Activated effector memory CD4-positive, alpha-beta T cell treated with anti-CD3 and anti-CD28 coated beads, Interleukin-2, amount 50 U/mL, for 16 hours (primary cell): ENCODE measurements around the gene ENPP7.

ENCODE experiments used
- DNase-seq: peaks from one replicate; pipeline ENCODE4 v3.0.0-alpha.2; 2020

The ENPP7 gene

DNA sequence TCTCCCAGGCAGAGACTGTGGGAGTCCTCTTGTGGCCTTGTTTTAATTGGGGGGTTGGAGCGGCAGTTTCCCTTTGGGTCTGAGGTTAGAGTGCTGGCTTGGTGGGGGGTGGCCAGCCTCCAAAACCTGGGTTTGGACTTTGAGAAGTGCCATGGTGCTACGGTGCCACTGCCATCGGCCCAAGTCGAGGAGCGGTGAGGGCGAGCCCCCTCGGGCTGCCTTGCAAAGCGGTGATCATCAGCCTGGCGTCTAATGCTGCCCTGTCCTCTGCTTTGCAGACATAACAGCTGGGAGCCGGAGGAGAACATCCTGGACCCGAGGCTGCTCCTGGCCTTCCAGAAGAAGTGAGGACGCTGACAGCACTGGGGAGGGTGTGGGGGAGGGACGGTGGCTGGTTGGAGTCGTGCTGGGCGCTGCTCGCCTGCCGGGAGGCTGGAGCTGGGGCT is 48.4 kb downstream of the ENPP7 start:
- no peak for DNase-seq

DNA sequence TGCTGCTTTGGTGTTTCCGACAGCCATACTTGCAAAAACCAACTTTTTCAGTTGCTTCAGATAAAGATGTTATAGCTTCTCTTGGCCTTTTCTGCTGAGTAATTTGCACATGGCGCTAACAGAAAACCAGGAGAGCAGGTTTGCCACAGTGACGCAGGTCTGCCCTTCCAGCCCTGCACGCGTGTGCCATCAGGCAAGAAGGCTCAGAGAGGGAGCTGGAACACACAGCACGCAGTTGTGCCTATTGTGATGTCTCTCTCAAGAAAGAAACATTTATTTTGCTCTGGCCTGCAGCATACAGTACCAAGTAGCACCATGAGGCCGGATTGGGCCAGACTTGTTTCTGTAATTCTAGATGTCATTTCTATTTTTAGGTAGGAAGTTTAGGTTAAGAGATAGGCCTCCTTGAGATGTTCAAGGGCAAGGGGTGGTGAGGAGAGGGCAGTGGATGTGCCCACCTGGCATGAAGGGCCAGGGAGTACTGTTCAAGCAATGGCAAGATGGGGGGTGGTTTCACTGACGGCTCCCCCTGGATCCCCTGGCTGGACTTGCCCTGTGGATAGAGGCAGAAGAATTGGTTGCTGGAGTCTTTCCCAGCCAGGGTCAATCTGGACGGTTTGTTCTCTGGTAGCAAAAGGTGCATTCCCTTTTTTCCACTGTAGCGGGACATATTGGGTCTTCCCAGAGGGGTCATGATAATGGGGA is 49.1 kb downstream of the ENPP7 start:
- DNase-seq: no peak

DNA sequence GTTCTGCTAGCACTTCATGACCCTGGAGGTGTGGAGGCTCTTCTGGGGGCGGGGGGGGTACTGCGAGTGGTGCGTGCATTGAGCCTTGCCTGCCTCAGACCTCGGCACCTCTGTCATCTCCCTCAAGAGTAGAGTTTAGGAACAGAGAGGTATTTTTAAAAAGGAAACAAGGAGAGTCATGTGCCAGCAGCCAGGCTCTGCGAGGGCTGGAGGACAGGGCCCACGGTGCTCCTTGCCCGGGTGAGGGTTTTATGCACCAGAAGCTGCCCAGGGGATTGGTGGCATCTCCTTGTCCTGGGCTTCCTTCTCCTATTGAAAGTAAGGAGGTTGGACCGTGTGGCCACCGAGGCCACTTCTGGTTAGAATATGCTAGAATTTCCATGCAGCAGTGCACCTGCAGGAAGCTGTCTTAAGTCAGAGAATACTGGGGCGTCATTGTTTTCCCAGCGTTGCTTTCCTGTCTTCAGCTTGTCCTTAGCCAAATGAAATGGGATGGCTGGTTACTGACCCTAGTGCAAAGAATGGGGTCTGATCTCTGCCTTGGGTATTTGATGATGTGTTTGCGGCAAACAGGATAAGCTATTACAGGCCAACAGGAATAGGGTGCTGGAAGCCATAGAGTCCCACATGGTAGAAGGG is 50.4 kb downstream of the ENPP7 start:
- no peak for DNase-seq

DNA sequence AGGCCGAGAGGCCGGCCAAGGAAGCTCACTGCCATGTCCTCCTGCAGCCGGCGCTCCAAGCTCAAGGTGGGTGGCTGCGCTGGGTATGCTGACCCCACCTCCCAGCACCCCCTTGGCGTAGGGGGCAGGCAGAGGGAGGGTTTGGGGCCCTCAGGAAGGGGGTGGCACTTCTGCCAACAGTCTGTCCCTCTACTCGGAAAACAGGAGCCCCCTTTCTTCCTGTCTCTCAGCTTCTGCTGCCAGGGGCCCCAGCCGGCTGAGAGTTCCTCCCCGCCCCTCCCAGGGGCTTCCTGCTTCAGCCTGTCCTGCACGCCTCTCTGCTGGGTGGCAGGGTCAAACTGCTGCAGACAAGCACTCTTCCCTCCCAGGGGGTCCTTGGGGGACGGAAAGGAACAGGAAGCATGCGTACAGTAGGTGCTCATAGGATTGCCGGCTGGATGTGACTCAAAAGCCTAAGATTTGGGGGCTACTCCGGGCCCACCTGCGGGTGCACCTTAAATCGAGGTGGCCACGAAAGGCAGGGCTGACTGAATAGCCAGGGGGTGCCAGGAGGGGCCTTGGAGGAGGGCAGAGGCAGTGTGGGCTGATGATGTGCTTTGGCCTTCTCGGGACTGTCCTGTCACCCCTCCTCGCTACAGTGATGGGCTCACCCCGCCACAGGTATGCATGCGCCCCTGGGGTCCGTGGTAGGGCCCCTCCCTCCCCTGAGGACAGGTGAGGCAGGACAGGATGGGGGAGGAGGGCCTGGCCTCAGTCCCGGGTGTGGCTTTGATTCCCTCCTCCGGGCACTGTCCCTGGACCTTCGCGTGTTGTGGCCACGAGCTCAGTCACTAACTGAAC is 51.2 kb downstream of the ENPP7 start:
- no peak for DNase-seq

DNA sequence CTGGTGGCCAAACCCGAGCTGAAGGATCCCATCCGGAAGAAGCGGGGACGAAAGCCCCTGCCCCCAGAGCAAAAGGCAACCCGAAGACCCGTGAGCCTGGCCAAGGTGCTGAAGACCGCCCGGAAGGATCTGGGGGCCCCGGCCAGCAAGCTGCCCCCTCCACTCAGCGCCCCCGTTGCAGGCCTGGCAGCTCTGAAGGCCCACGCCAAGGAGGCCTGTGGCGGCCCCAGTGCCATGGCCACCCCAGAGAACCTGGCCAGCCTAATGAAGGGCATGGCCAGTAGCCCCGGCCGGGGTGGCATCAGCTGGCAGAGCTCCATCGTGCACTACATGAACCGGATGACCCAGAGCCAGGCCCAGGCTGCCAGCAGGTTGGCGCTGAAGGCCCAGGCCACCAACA is 53.1 kb downstream of the ENPP7 start:
- DNase-seq: no peak

DNA sequence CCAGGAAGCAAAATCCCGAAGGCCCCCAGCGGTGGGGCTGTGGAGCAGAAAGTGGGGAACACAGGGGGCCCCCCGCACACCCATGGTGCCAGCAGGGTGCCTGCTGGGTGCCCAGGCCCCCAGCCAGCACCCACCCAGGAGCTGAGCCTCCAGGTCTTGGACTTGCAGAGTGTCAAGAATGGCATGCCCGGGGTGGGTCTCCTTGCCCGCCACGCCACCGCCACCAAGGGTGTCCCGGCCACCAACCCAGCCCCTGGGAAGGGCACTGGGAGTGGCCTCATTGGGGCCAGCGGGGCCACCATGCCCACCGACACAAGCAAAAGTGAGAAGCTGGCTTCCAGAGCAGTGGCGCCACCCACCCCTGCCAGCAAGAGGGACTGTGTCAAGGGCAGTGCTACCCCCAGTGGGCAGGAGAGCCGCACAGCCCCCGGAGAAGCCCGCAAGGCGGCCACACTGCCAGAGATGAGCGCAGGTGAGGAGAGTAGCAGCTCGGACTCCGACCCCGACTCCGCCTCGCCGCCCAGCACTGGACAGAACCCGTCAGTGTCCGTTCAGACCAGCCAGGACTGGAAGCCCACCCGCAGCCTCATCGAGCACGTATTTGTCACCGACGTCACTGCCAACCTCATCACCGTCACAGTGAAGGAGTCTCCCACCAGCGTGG is 53.7 kb downstream of the ENPP7 start:
- no peak for DNase-seq

DNA sequence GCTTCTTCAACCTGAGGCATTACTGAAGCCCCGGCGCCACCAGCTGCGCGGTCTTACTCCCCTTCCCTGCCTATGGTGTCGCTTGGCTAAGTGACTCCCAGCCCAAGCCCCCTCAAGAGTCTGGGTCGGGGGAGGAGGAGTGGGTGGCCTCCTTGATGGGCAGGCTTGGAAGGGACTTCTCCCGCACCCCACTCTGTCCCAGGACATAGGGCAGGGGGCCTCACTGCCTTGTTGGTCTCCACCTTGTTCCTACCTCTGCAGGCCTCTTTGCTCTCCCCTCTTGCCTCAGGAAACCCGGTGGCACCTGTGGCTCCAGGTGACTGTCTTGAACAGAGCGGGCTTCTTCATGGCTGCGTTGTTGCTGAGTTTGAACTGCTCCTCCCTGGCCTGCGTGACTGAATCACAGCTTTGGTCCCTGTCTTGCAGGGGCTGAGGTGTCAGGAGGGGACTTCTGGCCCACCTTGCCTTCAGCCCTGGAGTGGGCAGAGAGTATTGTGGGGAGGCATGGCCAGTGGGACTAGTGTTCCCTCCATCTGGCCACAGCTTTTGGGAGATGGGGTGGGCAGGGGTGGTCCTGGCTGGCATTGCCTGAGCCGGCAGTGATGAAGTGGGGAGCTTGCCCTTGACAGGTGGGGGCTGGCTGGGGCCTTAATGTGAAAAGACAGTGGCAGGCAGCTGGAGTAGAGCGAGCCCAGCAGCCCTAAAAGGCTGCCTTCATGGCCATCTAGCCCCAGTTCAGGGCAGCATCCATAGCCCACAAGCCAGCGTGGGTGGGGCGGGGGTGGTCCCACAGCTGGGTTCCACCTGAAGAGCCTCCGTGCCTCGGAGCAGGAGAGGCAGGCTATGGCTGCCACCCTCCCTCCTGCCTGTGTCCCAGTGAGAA is 54.5 kb downstream of the ENPP7 start:
- DNase-seq: no peak

DNA sequence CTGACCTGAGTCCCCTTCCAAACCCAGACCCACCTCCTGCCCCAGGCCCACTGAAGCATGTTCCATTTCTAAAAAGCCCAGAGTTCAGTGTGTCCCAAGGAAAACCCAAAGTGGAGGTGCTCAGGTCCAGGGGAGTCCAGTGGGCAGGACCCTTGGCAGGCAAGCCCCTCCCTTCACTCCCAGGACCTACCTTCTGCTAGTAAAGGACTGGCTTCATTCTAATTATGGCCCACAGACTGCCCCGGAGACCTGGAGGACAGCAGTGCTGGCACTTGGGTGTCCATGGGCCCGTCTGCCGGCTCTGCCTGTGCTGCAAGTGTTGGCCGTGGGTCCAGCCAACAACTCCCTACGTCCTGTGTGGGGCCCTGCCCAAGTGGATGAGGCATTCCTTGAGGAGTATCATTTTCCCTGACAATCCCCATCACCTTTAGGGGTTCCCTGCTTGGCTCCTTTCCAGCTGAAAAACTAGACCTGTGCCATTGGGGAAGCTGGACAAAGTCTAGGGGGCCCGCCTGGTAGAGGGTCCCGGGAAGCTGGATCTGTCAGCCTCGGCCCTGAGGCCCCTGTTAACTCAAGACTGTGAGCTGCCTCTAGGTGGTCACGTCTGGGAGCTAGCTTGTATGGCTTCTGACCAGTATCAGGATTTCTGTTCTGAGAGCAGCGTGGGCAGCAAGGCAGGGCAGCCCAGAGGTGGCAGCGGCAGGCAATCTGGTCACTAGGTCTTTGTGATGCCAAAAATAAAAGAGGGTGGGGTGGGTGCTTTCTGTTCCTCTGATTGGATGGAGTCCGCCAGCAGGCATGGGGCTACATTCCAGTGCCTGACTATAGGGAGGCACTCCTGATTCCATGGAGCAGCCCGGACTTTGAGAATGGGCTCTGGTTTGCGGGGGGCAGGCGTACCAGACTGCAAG is 55.4 kb downstream of the ENPP7 start:
- no peak for DNase-seq

DNA sequence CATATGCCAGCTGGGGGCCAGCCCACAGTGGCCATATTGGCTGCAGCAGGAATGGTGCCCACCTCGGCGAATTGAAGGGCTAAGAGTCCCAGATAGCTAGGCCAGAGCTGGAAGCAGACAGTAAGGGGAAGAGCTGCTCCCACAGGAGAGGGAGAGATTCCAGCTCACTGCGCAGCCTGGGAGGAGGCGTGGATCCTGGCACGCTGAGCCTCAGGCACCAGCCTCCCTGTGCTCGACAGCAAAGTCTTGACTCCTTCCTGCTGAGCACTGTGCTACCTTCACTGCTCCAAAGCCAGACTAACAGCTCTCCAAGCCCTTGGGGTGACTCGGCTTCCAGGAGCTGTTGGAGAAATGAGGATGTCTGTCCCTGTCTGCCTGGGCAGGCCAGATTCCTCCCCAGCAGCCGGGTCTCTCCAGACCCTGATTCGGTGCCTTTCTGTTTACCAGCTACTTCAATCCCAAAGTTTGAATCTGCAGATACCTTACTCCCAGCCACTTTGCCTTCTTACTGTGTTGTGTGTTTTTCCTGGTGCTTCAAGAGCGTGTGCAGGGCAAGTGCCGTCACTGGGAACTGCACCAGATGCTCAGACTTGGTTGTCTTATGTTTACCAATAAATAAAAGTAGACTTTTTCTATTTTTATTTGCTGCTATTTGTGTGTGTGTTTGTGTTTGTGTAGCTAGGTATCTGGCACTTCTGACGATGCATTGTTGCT is 56.3 kb downstream of the ENPP7 start:
- DNase-seq: no peak

DNA sequence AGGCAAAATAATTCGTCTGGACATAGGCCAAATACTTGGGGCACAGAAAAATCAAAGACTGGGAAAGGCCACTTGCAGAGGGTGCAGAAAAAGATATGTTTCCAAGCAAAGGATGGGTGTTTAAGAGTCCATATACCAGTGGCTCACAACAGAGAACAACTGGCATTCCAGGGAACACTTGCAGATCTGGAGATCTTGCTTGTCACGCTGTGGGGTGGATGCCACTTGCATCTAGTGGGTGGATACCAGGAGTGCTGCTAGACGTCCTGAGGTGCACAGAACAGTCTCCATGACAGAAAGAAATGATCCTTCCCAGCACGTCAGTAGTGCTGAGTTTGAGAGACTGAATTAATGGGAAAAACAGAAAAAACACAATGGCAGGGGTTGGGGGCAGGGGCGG is 57.7 kb downstream of the ENPP7 start:
- no peak for DNase-seq

DNA sequence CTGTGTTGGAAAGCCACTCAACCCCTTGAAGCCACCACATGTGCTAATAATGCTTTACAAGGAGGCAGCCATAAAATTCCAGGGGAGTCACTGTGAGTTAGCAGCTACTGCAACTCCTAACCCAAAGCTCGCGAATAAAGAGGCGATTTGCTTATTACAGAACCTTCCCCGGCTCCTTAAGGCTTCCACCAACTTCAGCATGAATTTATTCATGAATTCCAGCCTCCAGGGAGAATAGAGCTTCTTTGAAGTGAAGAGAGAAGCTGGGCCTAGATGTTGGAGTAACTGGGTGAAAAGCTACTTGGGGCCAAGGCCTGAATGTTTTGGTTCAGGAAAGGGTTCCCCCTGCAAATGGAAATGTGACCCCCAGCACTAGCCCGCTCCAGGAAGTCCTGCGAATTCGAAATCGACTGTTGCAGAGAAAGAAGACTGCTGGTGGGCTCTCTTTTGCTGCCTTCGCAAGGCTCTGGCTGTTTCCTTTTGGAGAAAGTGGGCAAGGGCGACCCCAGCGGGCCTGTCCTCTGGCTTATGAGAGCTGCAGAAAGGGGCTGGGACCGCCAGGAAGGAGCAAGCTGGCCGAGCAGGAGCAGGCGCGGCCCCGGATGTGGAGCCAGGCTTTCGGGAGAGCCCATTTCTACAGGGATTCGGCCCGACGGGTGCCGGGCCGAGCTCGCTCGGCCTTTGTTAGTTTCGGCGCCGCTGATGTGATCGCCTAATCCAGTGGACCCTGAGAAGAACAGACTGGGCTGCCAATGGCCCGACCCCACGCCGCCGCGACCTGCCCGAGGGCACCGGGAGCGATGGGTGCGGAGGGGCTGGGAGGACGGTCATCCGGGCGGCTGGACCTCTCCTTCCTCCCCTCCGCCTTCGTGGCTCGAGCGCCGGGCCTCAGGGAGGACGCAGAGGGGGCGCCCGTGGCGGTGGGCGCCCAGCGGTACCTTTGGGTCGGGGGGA is 58.5 kb downstream of the ENPP7 start:
- DNase-seq: no peak

DNA sequence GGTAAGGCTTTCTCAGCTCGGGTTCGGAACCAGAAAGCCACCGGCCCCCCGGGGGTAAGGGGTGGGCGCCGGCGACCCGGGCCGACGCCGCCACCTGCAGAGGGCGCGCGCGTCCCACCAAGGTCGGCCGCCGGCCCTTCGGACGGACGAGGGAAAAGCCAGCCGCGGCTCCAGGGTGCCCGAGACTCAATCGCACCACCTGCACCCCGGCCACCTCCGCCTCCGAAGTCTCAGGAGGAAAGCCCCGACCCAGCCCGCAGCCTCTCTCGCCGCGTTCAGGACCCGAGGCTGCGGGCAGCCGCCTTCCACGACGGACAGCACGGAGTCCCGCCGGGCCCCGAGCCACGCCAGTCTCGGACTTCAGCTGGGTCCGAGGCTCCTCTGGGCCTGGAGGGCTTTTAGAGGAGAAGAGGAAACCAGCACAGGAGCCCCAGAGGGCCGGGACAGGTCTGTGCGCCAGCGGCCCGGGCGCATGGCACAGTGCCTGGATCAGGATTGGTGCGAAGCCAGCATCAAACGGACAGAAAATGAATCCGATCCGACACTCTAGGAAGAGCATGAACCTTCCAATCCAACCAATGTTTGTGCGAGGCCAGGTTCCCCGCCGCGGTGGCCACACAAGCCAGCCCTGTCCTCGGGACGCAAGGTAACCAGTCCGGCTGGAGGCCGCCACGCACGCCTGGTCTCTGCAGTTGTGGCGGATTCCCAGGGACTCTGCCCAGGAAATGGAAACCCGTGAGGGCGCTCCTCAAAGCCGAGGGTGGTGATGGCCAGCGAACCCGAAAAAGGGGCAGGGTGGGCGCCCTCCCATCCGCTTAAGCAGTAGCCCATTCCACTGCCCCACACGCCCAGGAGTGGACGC is 59.4 kb downstream of the ENPP7 start:
- DNase-seq: no peak

DNA sequence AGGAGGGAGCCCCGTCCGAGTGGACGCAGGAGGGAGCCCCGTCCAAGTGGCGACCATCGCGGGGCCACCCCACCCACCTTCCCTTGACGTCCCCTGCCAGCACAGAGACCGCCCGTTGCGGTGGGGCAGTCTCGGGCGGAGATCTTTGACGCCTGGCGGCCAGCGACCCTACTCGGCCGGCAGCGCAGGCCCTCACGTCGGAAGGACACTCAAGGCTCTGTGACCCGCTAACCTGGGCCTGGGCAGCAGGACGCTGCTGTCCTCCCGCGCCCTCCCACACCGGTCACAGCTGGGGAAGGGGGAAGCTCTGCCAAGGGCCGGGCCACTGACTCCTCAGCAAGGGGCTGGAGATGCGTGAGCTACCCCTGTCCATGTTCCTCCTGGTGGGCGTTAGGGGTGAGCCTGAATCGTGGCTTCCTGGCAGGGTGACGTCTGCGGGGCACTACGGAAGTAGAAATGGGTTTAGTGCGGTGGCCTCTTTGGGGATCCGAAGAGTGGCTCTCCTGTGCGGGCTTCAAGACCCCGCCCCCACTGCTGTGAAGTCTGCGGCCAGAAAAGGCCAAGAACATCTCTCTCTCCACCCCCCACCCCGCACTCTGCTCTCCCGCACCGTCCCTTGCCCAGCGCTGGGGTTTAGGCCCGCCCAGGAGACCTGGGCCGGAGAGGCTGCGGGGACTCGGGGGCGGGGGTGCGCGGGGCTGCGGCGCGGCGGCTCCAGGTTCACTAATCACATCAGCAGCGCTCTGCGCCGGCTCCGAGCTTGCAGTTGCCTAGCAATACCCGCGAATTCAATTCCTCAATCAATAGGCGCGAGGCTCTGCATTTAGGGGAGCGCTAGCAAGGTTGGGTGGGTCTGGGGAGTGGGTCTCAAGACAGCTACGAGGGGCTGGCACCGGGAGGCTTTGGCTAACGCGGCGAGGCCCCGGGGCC is 60.3 kb downstream of the ENPP7 start:
- no peak for DNase-seq

DNA sequence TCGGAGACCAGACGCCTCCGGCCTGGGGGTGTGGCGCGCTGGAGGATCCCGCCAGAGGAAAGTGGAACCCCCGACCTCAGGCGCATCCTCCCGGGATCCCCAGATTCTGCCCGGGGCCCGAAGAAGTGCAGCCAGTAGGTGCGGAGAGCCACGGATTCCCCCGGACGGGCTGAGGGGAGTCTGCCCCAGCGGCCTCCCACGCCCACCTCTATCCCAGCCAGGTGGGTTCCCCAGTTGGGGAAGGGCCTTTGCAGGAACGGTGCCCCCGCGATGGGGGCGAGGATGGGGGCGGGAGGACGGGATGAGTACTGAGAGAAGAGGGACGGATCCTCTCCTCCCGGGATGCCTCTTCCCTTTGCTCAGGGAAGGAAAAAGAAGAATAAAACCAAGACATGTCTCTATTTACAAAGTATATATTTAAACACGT is 61.0 kb downstream of the ENPP7 start:
- no peak for DNase-seq
